GM21423 (cell line): Measurements from ENCODE around the gene TMEM201.
A peak's percentile ranks its signal among the peaks of the same experiment; 100 is the strongest.

Experiments used
- ATAC-seq: cut with Tn5 transposase; IDR thresholded peaks from one replicate; pipeline ENCODE4 v1.9.1; 2021; ENCODE audit warnings: mild to moderate bottlenecking, moderate library complexity; ENCODE audit not compliant: unreplicated experiment

The TMEM201 gene

DNA sequence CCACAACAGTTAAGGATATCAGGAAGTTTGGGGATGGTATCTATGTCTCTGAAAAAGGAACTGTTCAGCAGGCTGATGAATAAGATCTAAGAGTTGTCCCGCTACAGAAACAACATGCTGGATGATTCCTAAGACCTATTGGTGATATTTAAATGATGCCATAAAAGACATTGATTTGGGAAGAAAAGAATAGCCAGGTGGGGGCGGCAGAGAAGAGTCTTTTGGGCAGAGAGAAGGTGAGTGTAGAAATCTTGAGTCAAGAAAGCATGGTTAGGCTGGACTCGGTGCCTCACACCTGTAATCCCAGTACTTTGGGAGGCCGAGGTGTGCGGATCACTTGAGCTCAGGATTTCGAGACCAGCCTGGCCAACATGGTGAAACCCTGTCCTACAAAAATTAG is 11.8 kb upstream of the TMEM201 start:
- ATAC-seq: no peak

DNA sequence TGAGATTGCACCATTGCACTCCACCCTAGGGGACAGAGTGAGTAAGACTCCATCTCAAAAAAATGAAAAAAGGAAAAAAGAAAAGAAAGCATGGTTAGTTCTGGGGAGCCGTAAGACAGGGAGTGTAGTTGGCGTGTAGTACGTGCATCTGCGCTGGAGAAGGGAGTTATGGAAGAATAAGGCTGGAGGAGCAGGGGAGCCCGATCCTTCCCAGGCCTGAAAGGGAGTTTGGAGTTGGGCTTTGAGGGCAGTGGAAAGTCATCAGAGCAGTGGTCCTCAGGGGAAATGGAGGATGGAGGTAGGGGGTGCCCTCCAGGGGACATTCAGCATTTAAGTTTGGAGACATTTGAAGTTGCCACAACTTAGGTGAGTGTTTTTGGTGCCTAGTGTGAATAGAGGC is 11.3 kb upstream of the TMEM201 start:
- no peak for ATAC-seq

DNA sequence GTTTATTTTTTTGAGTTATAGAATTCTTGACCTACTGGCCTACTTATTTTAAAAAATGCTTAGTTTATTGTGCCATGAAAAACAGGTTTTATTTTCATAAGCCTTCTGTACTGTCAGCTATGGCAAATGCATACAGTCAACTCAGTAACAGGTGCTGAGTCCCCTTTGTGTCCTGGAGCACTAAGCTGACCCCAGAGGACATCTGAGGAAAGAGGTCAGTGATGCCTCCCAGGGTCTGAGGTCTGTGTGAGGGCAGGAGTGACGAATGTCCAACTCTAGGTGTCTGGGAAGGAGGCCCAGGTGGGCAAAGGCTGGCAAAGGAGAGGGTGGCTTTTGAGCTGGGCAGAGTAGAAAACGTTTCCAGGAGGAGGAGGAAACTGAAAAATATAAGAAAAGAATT is 7.8 kb upstream of the TMEM201 start:
- no peak for ATAC-seq

DNA sequence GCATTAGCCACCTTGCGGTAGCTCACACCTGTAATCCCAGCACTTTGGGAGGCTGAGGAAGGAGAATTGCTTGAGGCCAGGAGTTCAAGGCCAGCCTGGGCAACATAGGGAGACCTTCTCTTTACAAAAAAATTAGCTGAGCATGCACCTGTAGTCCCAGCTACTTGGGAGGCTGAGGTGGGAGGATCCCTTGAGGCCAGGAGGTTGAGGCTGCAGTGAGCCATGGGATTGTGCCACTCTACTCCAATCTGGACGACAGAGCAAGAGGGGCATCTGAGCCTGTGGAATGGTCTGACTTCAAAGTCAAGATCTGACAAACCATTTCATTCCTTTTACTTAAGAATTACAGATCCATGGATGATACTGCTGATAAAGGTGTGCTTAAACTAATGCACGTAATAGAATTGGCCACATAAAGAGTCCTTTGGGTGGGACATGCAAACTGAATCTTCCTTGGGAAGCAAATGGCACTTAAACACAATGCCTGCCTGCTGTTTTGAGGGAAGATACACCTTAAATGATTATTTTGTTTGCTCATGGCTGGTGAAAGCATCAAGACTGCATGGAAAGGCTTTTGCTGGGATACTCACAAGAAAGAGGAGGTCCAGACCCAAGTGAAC is 2.5 kb upstream of the TMEM201 start:
- no peak for ATAC-seq

DNA sequence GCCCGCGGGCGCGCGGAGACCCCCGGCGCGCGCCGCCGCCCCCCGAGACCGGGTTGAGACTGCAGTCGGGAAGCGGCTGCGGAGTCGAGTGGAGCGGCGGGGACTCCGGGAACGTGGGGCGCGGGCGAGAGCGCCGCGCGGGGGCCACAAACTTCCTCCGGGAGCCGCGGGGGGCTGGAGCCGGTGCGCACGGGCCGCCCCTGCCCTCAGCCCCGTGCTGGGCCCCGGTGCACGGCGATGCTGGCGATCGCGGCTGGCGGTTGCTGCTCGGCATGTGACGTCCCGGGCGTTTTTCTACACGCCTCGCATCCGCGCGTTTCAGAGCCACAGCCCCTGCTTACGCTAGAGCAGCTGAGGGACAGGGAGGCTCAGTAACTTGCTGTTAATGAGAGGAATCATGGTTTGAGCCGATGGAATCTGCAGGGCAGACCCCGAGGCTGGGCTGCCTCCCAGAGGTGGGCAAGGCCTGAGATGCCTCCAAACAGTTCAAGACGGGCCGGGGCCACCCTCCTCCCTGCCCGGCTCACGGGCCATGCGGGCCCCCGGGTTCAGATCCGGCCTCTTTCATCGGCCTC is 520 bp downstream of the TMEM201 start:
- ATAC-seq: peak; percentile 14

DNA sequence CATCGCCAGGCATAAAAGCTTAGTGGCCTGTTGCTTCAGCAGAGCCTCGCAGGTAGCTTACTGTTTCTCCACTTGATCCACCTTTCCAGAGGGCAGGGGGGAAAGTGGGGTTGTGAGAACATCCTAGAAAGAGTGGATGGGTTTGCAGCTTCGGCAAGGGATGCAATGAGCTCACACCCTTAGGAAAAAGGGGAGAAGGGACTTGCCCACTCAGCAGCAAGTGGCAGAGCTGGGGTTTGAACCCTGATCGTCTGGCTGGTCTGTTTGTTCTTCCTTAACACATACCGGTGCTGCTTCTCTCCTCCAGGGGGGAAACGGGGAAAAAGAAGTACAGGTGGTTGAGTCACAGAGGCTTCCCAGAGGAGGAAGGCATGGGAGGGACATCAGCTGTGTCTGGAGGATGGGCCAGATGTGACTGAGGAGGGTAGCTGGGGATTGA is 1.0 kb downstream of the TMEM201 start:
- no peak for ATAC-seq

DNA sequence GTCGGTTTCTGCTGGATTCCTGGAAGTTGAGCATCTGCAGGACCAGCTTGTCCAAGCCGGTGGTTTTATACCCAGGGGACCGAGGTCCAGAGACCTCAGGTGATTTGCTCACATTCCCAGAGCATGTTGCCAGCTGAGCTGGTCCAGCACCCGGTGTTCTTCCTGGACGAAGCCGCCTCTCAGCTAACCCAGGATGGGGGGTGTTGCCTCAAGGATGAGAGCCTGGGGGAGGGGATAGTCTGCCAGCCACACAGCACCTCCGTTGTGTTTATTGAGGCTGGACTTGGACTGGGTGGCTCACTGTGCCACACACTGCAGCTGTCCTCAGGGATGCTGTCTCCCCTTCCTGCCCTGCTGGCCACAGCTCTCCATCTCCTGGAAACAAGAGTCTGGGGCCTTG is 1.5 kb downstream of the TMEM201 start:
- ATAC-seq: no peak

DNA sequence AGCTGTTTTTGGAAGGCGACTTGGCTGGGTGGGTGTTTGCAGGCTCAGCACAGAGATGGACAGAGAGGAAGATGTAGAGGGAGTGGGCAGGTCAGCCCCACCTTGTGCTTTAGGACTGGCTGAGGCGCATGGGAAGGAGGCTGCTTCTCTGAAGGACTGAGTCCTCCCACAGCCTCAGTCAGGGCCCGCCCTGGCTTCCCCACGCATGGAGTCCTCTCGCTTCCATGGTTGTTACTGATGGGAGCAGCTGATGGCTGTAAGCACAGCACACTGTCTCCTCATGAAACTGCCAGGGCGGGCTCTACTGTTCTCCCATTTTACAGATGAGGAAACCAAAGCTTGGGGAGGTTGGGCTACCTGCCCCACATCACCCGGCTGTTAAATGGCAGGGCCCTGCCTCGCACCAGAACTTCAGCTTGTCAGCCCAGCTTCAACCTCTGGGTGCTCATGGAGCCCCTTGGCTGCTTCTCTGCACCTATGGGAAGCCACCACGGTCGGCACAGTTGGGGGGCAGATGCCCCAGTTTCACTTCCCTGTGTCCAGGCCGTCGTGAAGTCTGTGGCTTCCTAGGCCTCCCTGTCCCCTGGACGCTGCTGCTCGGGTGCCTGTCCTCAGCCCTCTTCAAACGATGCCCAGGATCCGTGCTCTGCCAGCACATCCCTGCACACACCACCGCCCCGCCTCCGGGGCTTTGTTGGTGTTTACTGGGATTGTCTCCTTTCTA is 2.4 kb downstream of the TMEM201 start:
- ATAC-seq: no peak

DNA sequence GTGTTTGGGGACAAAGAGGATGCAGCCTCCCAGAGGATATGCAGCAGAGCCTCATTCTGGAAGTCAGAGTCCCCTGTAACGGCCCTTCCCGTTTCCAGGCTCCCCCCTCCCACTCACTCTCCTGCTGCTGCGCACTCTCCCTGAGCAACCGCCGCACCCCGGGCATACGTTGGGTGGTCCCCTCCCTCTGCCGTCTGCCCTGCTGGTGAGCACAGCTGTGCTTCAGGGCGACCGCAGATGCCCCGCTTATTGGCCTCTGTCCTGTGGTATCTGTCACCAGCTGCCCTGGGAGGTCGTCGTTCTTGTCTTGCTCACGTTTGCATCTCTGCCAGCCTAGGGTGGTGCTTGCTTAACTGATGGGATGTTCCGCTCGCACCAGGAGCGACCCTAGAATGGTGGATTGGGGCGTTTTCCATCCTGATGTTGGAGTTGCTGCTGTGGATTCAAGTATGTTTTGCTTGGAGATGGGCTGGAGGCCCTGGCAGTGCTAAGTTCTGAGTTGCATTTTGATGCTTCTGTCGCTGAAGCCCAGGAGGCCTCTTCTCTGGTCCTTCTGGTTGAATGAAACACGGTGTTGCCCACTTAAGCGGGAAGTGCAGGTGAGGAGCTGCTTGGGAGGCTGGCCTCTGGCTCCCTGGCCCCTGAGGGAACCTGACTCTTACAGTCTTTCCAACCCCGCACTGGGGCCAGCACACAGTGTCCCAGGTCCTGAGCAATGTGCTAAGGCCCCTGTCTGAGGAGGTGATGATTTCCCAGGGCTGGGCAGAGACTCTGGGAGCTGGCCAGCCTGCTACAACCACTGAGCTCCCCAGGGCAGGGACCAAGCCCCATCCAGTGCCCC is 3.2 kb downstream of the TMEM201 start:
- ATAC-seq: no peak

DNA sequence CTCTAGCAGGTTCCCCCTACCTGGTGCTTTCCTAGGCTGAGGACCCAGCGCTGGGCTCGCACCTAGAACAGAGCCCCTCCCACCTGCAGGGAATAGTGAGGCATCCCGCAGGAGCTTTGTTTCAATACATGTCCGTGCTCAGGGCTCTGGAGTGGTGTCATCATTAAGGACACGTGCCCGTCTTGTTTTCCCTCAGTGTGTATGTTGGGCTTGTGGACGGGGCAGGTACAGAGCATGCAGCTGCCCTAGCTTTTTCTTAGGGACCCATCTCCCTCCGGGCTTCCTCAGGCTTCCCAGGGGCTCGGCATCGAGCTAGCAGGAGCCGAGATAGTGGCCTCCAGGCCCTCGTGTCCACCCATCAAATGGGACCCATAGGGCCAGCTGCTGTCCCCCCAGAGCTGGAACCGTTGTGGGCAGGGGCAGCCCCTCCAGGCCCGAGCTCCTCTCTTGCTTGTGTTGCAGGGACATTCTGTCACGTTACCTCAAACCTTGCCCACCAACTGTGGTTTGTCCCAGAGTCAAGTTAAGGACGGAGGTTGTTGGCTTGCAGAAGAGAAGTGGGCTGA is 3.9 kb downstream of the TMEM201 start:
- no peak for ATAC-seq

DNA sequence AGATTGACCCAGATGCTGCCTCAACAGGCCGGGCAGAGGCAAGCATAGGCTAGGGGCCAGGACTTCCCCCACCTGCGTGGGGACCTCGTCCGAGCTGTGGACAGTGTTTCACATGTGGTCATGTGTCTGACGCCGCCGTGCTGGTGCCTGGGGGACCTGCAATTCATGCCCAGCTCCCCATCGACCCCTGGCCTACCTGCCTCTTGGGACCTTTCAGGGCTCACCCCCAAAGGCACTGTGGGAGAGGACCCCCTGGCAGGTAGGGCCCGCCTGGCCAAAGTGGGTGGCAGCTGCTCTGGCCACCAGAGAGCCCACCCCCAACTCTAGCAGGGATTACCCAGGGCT is 4.4 kb downstream of the TMEM201 start:
- no peak for ATAC-seq

DNA sequence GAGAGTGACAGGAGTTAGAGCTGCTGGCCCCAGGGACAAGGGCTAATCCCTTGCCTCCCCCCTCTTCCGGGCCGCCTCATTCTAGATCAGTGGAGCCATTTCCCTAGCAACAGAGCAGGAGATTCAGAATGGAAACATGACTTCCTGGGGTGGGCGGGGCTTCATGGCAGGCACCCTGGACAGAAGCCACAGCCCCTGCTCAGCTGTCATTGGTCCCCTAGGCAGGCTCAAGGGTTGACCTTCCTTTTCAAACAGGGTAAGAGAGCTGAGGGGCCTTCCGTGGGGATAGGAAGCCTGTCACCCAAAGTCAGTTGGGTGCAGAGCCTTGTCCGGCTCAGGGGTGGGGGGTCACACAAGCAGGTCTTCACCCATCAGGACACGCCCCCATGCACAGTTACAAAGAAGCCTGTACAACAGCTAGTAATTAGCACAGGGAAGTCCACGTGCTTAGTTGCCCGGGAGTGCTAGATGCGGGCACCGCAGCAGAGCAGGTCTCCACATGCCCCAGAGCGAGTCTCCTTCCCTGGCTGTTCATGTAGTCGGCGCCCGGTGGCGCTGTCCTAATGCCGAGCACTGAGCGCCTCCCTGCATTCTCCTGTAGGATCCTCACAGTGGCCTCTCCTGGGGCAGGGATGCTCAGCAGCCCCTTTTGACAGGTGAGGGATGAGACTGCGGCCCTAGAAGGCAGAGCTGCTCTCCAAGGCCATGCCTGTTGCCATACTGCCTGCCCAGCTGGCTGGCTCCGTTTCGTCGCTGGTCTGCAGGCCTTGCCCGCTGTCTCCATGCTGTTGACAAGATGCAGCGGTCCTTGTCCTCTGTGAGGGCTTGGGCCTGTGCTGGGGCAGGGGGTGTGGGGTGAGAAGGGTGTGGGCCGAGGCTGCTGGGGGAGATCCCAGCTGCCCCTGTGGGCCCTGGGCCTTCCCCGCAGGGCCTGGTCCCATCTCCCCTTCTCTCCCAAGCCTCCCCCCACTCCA is 5.1 kb downstream of the TMEM201 start:
- ATAC-seq: no peak

DNA sequence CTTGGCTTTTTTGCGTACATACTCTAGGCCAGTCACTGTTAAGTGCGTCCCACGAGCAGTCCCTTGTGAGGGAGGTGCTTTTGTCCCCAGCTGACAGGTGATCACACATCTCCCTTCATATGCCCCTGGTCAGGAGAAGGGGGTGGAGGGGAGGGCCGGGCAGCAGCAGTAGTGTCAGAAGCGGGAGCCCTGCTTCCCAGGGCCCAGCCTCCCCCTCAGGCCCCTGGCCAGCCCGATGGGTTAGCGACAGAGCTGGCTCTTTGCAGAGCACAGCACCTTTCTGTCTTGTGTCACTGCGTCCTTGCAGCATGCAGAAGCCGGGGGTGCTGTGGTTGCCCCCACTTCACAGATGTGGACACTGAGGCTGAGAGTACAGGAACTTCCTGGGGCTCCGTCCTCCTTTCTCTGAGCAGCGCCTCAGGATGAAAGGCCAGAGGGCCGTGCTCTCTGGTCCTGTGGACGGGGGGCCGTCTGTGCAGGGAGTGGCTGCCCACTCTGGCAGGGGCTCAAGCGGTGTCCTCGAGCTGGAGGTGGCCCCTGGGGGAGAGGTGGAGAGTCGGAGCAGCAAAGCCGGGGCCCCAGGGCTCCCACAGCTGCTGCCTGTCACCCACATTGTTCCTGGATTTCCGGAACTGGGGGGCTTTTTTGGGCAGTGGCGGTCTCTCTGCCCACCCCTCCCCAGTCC is 5.9 kb downstream of the TMEM201 start:
- no peak for ATAC-seq

DNA sequence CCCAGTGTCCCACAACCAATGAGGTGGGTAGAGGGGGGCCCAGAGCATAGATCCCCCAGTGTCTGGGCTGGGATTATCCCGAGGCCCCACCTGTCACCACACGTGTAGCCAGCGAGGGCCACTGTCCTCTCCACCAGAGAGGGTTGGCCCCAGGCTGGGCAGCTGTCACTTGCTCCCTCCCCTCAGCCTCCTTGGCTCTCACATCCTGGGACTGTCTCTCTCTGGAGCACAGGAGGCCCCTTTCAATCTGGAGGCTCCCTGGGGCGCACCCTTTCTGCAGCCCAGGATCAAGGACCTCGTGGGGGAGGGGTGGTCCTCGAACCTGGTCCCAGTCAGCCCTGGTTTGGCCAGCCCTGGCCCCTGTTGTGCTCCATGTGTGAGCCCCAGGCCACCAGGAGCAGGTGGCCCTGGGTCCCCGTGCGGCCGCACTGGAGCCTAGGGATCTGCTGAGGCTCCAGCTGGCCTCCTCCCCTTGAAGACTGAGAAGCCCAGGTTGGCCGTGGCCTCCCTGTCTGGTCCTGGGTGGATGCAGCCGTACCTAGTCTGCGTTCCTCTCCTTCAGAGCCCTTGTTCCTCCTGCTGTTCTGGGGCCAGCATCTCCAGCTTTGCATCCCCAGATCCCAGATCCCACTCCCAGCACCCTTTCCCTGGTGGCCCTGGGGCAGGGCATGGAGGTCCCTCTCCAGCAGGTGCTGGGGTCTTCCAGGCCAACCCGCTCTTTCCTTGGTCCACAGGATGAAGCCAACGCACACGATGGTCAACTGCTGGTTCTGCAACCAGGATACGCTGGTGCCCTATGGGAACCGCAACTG is 6.7 kb downstream of the TMEM201 start:
- no peak for ATAC-seq

DNA sequence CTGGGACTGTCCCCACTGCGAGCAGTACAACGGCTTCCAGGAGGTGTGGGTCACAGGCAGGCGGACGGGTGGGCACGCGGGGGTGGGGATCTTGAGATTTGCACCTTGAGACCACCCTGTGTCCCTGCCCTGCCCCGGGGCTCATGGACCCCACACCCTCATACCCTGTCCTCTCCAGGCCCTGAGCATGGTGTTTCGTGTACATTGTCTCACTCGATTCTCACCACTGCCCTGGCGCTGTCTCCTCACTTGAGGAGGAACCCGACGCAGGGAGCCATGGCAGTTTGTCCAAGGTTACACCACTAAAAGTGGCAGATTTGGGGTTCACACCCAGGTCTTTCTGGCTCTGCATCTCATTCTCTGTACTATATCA is 7.2 kb downstream of the TMEM201 start:
- no peak for ATAC-seq

DNA sequence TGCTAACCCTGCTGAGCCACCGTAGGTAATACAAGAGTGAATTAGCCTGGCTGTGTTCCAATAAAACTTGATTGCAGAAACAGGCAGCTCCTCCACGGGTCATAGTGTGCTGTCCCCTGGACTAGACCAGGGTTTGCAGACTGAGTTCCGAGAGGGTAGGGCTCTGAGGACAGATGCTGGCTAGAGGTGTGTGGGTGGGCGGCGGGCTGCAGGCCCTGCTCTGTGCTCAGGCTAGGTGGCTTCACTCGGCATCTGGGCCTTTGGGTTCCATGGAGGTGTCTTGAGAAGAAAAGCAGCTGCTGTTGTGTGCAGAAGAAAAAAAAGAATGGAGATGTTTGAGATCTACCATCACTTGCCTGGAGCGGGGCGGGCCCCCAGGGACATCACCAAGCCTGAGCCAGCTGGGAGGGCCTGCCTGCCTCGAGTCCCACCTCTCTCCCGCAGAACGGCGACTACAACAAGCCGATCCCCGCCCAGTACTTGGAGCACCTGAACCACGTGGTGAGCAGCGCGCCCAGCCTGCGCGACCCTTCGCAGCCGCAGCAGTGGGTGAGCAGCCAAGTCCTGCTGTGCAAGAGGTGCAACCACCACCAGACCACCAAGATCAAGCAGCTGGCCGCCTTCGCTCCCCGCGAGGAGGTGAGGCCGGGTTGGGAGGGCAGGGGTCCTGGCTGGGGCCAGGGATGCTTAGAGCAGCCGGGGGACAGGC is 7.9 kb downstream of the TMEM201 start:
- no peak for ATAC-seq

DNA sequence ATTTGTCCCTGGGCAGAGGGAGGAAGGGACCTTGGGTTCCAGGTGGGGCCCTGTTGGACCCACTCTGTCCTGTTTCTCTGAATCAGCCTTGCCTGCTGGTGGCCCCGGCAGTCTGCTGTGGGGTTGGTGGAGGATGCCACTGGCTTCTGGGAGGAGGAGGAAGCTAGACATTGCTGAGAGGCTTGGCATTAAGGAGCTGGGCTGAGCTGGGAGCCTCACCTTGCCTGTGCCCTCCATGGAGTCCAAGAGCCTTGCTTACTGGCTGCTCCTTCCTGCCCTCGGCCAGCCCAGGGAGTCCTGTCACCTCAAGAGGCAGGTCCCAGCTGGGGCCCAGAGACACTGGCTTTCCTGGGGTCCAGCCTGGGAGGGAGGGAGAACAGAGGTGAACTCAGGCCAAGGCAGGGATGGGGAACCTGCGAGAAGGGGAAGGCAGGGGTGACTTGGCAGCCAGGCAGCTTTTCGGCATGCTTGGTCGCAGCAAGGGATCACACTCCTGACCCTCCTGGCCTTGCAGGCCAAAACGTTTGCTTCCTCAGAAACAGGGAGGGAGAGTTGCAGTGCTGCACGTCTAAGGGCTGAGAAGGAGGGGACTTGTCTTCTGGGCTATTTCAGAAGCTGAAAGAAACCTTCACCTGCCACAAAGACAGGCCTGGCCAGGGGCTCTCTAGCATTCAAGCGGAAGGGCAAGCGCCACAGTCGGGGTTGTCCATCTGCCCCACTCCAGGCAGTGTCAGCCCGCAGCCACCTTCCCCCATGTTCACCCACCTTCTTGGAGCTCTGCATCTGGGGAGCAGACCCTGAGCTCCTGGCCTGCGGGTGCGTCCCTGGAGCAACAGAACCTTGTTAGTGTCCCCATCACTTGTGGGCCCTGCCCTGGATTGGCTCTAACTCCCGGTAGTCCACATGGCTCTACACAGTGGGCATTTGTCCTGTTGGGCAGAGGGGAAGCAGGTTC is 8.9 kb downstream of the TMEM201 start:
- no peak for ATAC-seq
